Activated CD4-positive, CD25-positive, alpha-beta regulatory T cell treated with anti-CD3 and anti-CD28 coated beads, Interleukin-2, amount 50 U/mL, for 16 hours (primary cell): ENCODE data around the gene TOMM40L.

Experiments used
- DNase-seq: peaks from one replicate; pipeline ENCODE4 v3.0.0-alpha.2; 2020; ENCODE audit warnings: low read depth, low spot score

Gene TOMM40L

DNA sequence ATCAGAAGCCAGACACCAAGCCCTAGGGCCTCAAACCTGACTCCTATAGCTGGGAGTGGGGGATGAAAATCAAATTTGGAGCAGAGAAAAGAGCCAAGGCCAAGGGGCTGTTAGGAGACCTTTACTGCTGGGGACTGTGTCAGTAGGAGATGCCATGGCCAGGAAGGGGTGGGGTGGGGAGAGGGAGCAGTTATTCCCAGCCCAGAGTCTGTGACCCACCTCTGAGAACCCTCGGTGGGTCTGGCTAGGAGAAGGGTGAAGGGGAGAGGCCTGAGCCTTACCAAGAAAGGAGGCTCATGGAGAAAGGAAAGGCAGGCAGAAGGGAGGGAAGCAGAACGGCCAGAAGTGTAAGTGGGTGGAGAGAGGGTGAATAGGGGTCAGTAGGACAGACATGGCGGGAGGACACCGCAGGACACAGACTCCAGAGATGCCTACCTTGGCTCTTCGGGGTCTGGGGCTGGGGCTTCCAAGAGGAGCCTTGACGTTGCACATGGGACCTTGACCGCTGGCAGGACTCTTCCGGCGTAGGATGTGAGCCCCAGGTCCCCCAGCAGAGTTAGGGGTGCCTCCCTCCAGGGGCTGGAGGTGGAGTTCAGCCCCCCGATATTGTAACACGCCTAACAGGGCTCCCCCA, 28.2 kb upstream of the TOMM40L start:
- no peak for DNase-seq

DNA sequence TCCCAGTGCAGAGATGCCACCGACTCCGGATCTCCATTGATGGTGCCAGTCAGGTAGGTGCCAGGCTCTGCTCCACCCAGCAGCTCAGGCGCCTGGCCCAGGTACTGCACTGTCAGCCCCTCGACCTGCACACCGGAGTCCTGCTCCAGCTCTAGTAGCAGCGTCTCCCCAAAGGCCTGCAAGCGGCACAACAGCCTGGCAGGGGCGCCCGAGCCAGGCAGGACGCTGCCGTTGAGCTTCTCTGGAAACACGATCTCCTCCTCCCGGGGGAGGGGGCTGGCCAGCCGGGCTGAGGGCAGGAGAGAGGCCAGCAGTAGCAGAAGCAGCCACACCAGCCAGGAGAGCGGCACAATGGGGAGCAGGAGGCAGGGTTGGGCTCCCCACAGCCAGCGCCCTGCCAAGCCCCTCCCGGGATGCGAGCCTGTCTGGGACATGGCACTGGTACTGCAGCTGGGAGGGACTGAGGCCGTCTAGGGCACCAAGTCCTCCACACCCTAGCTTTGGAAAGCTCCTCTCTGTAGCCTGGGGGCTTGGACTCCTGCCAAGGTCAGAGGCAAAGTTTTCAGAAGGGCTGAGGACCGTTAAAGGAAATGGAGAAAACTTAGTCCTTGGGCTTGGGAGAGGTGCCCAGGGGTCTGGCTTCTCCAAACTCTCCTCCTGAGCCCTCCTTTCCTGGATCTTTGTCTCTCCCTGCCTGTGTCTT, 27.5 kb upstream of the TOMM40L start:
- no peak for DNase-seq

- DNase-seq: no peak
Observed at GRCh38 chr1:161198897-161199431, 26.9 kb upstream of the TOMM40L start, which contains the start of gene ADAMTS4. Gene ADAMTS4 (minus strand): TSS chr1:161199054. CDS start chr1:161198627, 427 bp downstream.

GRCh38 chr1:161199506-161200139, 26.2 kb upstream of the TOMM40L start:
- DNase-seq: no peak

DNA sequence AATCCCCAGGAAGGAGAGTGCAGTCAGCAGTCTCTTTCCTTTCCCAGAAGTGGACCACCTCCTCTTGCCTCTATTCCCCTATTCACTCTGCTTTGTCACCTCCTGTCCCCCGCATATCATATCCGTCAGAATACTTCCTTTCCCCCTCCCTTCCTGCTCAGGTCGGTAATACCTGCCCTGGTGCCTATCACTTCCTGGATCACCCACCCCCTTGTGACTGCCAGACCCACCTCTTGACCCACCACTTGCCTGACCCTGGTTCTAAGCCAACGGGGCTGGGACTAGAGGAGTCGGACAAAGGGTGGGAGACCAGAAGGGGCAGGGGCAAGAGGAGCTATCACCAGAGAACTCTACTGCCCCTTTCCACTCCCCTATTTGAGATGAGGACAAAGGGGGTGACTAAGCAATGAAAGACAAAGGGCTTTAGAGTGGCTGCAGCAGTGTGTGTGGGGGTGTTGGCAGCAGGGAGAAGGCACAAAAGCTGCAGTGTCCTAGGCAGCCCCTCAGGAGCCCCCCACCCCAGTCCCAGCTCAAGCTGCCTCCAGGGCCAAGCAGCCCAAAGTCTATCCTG, 25.4 kb upstream of the TOMM40L start:
- no peak for DNase-seq

DNA sequence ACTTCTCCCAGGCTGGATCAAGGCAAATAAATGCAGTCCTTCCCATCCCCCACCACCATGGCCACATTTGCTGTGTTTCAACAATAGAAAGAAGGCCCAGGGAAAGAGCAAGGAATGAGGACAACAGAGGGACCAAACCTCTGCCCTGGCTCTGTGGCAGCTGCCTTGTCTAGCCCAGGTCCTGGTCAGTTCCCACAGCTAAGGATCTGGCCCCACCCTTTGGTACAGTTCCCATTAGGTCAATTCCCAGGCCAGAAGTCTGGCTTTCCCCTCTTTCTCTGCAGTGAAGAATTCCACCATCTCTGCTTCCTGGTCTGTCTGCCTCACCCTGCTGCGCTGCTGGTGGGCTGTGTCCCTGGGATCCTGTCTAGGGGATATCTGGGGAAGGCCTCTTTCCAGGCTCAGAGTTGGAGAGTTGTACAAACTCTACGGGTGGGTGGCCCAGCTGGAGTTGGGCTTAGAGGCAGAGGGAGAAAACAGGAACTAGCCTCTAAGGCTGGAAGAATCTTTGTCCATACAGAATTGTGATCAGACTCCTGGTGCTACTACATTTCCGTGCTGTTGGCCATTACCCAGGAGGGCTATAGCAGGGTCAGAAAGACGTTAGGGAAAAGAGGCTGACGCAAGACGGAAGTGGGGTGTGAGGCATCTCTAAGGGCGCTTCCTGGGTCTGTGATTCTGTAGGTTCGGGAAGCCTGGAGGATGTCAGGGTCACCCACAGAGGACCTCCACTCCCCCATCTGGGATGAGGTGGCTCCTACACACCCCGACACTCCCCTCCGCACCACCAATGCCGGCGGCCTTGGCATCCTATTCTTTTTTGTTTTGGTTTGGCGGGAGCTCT, 24.6 kb upstream of the TOMM40L start:
- DNase-seq: no peak

- DNase-seq: peak; percentile 94
Observed at GRCh38 chr1:161201836-161202712, 23.8 kb upstream of the TOMM40L start, which contains the start of gene NDUFS2. Gene NDUFS2 (plus strand): TSS chr1:161202367. CDS start chr1:161202386, 19 bp downstream.

DNA sequence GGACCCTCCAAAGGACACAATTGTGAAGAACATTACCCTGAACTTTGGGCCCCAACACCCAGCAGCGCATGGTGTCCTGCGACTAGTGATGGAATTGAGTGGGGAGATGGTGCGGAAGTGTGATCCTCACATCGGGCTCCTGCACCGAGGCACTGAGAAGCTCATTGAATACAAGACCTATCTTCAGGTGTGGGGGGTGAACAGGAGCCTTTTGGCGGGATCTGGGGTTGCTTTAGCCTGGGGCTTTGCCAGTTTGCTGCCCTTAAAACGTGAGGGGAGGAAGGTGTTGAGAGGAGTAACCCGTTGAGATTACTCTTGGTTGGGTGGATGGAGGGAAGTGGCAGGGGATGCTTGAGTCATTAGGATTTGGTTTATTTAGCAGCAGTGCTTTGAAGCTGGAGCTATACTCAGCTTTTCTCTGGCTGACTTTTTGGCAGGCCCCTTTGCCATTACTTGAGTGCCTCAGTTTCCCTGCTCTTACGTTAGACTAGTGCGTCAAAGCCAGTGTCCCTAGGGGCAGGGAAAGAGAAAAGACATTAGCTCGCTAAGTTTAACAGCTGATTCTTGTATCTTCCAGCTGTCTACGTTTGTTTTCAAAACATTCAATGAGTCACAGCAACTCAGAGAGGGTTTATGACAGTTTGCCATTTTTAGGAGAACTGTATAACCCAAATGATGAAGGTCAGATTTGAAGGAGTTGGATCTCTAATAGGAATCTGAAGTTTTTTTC, 19.3 kb upstream of the TOMM40L start:
- DNase-seq: no peak

GRCh38 chr1:161207173-161207572, 18.7 kb upstream of the TOMM40L start:
- no peak for DNase-seq

DNA sequence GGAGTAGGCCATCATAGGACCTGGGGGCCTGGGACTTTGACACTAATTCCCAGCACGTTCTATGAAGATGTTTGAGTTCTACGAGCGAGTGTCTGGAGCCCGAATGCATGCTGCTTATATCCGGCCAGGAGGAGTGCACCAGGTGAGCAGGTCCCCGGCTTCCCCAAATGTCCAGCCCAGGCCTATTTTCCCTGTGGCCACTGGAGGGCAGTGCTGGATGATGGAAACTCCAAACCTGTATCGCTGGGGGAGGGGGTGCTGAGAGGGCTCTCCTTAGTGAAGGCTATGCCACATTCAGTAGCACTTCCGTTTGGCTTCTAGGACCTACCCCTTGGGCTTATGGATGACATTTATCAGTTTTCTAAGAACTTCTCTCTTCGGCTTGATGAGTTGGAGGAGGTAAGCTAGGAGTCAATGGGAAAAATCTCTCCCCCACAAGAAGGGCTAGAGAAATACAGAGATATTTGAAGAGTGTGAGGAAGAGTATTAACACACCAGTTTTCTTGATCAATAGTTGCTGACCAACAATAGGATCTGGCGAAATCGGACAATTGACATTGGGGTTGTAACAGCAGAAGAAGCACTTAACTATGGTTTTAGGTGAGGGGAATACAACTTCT, 16.0 kb upstream of the TOMM40L start:
- DNase-seq: peak; percentile 45

DNA sequence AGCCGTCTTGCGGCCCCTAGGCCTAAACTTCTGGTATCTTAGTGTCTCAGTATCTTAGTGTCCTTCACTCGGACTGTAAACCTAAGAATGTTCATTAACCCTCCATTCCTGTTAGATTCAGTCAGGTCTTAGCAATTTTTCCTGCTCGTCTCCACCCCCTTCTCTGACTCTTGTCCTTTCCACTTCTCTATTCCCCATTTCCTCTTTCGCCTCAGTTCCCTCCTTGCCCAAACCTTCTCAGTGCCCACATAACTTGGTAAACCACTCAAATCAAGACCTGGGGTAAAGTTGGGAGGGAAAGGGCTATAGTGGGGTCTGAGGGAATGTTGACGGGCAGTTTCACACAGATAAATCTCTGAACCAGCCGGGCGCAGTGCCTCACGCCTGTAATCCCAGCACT, 11.5 kb upstream of the TOMM40L start:
- DNase-seq: no peak

GRCh38 chr1:161215076-161215475, 10.8 kb upstream of the TOMM40L start, which contains the start of gene FCER1G:
Gene FCER1G (plus strand): TSS chr1:161215295. CDS start chr1:161215322, 27 bp downstream.
- no peak for DNase-seq

- no peak for DNase-seq
Observed at GRCh38 chr1:161216945-161217712, 8.7 kb upstream of the TOMM40L start.

GRCh38 chr1:161217831-161218230, 8.0 kb upstream of the TOMM40L start:
- DNase-seq: no peak

DNA sequence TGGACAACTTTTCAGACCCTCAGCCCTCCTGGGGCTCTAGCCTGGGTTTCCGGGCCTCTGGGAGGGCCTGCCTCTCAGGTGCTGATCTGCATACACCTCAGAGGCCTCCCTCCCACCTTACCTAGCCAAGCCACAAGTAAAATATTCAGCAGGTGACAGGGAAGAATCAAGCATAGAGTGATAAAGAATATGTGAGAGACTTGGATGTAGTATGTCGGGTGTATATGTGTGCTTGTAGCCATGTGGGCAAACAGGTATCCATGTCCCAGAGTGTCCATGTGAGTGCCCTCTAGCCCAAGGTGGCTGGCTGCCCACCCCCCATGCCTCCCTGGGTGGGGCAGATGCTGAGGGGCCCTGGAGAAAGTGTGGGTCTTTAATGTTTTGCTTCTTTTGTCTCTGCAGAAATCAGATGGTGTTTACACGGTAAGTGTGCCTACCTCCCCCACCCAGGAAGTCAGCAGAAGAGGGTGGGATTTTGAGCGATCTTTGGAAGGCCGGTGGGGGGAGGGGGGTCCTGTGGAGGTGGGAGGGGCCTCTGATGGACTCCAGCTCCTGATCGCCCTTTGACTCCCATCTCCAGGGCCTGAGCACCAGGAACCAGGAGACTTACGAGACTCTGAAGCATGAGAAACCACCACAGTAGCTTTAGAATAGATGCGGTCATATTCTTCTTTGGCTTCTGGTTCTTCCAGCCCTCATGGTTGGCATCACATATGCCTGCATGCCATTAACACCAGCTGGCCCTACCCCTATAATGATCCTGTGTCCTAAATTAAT, 7.4 kb upstream of the TOMM40L start:
- no peak for DNase-seq

DNA sequence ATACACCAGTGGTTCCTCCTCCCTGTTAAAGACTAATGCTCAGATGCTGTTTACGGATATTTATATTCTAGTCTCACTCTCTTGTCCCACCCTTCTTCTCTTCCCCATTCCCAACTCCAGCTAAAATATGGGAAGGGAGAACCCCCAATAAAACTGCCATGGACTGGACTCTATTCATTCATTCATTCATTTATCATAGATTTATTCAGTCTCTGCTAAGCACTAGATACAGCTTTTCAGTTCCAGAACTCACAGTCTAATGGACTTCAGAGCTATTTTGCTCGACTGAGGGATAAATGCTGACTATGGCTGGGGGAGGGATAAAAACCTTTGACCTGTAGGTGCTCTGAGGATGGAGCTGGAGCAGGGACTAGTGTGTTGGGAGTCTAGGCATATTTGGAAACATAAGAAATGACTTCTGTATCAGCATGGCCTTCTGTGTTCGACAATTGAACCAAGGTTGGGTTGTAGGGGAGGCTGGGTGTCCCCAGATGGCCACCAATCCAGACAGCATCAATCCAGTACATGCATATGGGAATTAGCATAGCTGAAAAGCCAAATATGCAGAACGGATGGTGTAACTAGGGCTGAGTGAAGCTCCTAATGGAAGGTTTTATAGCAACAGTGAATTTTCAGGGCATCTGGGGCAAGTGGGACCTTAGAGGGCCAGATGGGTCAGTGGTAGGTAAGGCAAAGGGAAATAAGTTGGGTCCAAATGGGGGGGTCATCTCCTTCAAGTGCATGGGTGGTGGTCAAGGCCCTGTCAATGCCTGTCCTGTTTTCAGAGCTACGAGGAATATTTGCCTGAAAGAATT, 6.6 kb upstream of the TOMM40L start:
- DNase-seq: no peak

- no peak for DNase-seq
Observed at GRCh38 chr1:161220002-161220401, 5.9 kb upstream of the TOMM40L start.
